Measurements from ENCODE around the gene C1QTNF4.
"Not testable (repeated sequence)": the region's sequence is repeated elsewhere in the genome, so short reads cannot be mapped to it uniquely, and the experiment has no call there.

Gene C1QTNF4

DNA sequence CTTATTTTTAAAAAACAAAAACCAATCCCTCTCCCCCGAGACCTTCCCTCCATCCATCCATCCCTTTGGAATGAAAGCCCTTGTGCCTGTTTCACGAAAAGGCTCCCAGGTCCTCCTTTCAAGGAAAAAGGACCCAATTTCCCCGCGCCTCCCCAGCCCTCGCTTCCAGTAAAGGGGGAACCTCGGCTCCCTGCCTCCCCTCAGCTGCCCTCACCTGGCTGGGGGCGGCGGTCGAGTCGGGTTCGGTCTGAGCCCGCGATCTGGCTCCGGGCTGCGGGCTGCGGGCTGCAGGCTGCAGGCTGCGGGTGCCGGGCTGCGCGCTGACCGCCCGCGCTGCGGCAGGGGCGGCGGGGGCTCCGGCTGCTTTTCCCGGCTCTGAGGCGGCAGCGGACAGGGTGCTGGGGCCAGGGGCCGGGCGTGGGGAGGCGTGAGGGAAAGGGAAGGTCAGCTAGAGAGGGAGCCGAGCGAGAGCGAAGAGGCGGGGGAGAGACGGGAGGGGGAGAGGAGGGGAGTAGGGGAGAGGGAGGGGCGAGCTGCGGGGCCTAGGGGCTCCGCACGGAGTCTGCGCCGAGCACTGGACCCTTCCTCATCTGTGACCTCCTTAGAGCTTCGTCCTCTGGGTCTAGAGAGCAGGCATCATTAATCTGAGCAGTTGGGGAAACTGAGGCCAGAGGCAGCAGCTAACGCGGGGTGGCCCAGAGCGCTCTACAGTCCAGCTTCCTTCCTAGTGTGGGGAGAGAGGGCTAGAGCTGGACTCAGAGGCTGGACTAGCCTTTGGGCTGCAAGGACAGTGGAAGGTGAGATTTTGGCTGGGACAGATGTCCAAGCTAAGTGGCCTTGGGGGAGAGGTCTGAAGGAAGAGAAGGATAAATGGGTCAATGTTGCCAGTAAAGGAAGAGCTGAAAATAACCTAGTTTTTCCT lies at the start of gene C1QTNF4:
TSS of gene C1QTNF4 (minus strand) at position 478 of the 922 bp plus-strand sequence. CDS start 3,601 bp downstream, outside the sequence.
- peak within 1 kb of the TSS; percentile 37 for H3K4me3 ChIP-seq (ENCODE audit: low read depth, low read length)
- in situ Hi-C loops (cut with HindIII; ENCODE audit: low sequenced_read_pairs) = no loop called here
- TF ChIP-seq, protein P1, sequence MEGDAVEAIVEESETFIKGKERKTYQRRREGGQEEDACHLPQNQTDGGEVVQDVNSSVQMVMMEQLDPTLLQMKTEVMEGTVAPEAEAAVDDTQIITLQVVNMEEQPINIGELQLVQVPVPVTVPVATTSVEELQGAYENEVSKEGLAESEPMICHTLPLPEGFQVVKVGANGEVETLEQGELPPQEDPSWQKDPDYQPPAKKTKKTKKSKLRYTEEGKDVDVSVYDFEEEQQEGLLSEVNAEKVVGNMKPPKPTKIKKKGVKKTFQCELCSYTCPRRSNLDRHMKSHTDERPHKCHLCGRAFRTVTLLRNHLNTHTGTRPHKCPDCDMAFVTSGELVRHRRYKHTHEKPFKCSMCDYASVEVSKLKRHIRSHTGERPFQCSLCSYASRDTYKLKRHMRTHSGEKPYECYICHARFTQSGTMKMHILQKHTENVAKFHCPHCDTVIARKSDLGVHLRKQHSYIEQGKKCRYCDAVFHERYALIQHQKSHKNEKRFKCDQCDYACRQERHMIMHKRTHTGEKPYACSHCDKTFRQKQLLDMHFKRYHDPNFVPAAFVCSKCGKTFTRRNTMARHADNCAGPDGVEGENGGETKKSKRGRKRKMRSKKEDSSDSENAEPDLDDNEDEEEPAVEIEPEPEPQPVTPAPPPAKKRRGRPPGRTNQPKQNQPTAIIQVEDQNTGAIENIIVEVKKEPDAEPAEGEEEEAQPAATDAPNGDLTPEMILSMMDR (IDR thresholded peaks at IDR 0.05; ENCODE audit: low read depth, low read length, missing control alignments) = no peak
- no peak for DNase-seq (ENCODE audit: low read depth)

DNA sequence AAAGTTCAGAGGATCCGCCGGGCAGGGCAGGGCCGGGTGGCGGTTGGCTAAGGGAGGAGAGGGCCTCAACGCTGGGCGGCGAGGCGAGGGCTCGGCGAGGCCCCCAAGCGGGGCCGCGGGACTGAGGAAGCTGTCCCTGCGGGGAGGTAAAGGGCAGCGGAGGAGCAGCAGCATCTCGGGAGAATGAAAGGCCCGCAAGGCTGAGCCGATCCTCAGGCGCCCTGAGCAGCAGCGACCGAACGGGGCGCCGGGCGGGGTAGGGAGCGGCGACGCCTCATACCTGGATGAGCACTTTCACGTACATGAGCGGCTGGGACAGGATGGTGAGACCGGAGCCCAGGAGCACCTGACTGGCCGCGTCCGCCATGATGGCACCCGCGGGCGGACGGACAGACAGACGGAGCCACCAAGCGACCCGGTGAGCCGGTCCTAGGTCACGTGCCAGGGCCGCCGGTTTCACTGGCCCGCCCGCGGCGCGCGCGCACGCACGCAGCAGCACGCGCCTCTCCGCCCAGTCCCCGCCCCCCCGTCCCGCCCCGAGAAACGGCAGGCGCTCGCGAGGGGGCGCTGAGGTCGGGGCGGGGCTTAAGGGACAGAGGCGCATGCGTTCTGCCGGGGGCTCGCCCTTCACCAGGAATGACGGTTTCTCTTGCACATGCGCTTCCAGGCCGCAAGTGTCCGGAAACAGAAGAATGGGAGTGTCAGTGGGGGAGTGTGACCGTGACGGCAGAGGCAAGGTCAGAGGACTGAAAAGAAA lies 48.1 kb upstream of the C1QTNF4 start, which contains the start of gene MTCH2:
TSS of gene MTCH2 (minus strand) at position 461 of the 757 bp plus-strand sequence. CDS start at position 367, 94 bp downstream.
- in situ Hi-C loops (cut with HindIII; ENCODE audit: low sequenced_read_pairs) = no loop called here
- TF ChIP-seq, protein P1 (IDR thresholded peaks at IDR 0.05; ENCODE audit: low read depth, low read length, missing control alignments) = peak; percentile 1
- DNase-seq (ENCODE audit: low read depth) = peak; percentile 91
- H3K4me3 ChIP-seq (ENCODE audit: low read depth, low read length) = peak within 1 kb of the TSS; percentile 90

DNA sequence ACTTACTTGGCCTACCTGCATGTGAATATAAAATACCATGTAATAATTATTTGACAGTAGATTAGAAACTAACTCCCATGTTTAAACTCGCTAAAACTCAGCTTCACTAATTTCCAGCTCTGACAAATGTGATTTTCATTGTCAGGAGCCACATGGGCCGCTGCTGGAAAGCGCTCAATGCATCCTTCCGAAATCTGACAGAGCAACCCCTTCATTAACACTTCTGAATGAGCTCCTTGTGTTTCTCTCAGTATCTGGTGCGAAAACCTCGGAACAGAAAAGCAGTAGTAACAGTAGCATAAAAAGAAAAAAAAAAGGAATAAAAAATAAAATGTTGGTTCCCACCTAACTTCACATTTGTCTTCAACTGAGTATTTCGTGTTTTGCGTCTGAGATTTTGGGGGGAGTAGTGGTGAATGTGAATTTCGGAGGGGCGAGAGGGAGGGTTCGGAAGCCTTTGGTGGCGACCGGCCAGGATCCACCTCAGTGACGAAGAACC lies 47.4 kb upstream of the C1QTNF4 start:
- DNase-seq (ENCODE audit: low read depth) = no peak
- TF ChIP-seq, protein P1 (IDR thresholded peaks at IDR 0.05; ENCODE audit: low read depth, low read length, missing control alignments) = no peak
- H3K4me3 ChIP-seq (ENCODE audit: low read depth, low read length) = peak overlapping the region; percentile 90
- in situ Hi-C loops (cut with HindIII; ENCODE audit: low sequenced_read_pairs) = no loop called here

DNA sequence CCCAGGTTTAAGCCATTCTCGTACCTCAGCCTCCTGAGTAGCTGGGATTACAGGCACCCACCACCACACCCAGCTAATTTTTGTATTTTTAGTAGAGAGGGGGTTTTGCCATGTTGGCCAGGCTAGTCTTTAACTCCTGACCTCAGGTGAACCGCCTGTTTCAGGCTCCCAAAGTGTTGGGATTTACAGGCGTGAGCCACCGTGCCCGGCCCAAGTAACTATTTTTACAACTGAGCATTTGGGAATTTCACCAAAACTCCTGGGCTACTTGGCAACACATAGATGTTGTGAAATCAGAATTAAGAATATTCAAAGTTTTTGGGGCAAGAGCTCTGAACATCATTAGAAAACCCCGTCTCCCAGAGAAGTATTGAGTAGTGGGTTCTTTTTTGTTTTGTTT lies 46.3 kb upstream of the C1QTNF4 start:
- in situ Hi-C loops (cut with HindIII; ENCODE audit: low sequenced_read_pairs); H3K4me3 ChIP-seq (ENCODE audit: low read depth, low read length); DNase-seq (ENCODE audit: low read depth): not testable (repeated sequence)

DNA sequence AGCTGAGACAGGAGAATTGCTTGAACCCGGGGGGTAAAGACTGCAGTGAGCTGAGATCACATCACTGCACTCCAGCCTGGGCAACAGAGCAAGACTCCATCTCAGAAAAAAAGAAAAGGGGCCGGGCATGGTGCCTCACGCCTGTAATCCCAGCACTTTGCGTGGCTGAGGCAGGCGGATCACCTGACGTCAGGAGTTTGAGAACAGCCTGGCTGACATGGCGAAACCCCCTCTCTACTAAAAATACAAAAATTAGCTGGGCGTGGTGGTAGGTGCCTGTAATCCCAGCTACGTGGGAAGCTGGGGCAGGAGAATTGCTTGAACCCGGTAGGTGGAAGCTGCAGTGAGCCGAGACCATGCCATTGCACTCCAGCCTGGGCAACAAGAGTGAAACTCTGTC lies 42.1 kb upstream of the C1QTNF4 start:
- in situ Hi-C loops (cut with HindIII; ENCODE audit: low sequenced_read_pairs); DNase-seq (ENCODE audit: low read depth); H3K4me3 ChIP-seq (ENCODE audit: low read depth, low read length): not testable (repeated sequence)

DNA sequence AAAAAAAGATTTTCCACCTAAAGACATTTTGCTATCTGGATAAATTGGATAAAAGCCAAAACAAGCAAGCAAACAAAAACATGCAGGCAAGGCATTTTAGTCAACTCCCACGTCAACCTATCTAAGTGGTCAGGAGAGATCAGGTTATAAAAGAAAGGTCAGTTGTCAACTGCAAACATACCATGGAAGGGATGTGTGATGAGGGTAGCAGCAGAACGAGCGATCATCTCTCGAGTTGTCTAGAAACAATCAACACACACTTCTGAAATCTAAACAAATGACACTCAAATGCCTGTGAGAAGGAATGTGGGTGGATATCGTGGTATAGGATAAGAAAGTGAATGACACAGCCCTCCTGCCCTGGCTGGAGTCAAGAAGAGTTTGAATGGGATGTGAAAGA lies 37.3 kb upstream of the C1QTNF4 start:
- in situ Hi-C loops (cut with HindIII; ENCODE audit: low sequenced_read_pairs) = no loop called here
- no peak overlapping the region for H3K4me3 ChIP-seq (ENCODE audit: low read depth, low read length)
- DNase-seq (ENCODE audit: low read depth) = no peak
- TF ChIP-seq, protein P1 (IDR thresholded peaks at IDR 0.05; ENCODE audit: low read depth, low read length, missing control alignments) = no peak

DNA sequence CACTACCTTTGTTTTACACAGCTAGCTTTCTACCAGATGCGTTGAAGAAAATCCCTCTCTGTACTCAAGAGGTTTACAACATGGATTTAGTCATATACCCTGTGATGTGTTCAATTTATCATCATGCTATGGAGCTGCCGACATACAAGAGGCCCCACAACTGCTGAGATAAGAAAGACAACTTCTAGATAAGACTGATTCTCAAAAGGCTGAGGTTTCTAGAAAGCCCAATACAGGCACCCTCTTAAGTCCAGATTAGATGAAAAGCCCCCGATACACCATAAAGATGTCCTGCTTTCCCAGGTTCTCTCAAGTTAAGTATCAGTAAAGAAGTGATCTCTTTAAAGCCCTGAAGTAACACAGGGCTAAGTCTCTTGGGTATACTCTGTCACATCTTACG lies 33.8 kb upstream of the C1QTNF4 start:
- DNase-seq (ENCODE audit: low read depth) = no peak
- TF ChIP-seq, protein P1 (IDR thresholded peaks at IDR 0.05; ENCODE audit: low read depth, low read length, missing control alignments) = no peak
- no peak overlapping the region for H3K4me3 ChIP-seq (ENCODE audit: low read depth, low read length)
- in situ Hi-C loops (cut with HindIII; ENCODE audit: low sequenced_read_pairs) = no loop called here

All from astrocyte of the cerebellum (primary cell).